K562 (cell line): ENCODE data around the gene GARRE1. TPM values are rescaled to one million over a fixed set of nuclear protein-coding genes. Genes with fewer than 3 reads are reported as not detected.

Source experiments
- ARID4B ChIP-seq: sonication (generic); formaldehyde crosslinking; IDR thresholded peaks from 2 replicates; pipeline ENCODE4 v1.8.0; 2022; ENCODE audit warnings: mild to moderate bottlenecking, missing genetic modification reagents
- BRD9 ChIP-seq: fragments of 450-650 bp; IDR thresholded peaks from 2 replicates; pipeline ENCODE4 v1.6.1; 2018; ENCODE audit warnings: low read depth; ENCODE audit not compliant: partially characterized antibody
- CBX3 ChIP-seq, 2 experiments: IDR thresholded peaks; 1 replicate in 1 of 2; 2 replicates in 1 of 2; pipeline ENCODE4 v1.6.1; 2012; ENCODE audit warnings: inconsistent platforms in 2 of 2, low read length in 2 of 2, borderline replicate concordance in 1 of 2, control low read depth in 1 of 2
- CREBBP ChIP-seq: IDR thresholded peaks from one replicate; pipeline ENCODE4 v1.6.1; 2012; ENCODE audit warnings: low read depth, mild to moderate bottlenecking, control low read depth, inconsistent platforms, low read length
- CTCF ChIP-seq, 3 experiments: IDR thresholded peaks in 2 of 3; conservative IDR thresholded peaks in 1 of 3; 2 replicates each; pipeline ENCODE4 v1.5.1; 2011 to 2012; ENCODE audit warnings: low read length in 3 of 3, mild to moderate bottlenecking in 3 of 3, control low read depth in 2 of 3, improper control_type of control experiment in 1 of 3, inconsistent platforms in 1 of 3, low read depth in 1 of 3, mixed read lengths in 1 of 3, moderate library complexity in 1 of 3; ENCODE audit not compliant: insufficient read depth in 2 of 3
- DDX20 ChIP-seq: fragments of 450-650 bp; IDR thresholded peaks from 2 replicates; pipeline ENCODE4 v1.6.1; 2016; ENCODE audit warnings: missing genetic modification characterization, low read depth, mild to moderate bottlenecking, missing compliant biosample characterization, moderate library complexity
- MAZ ChIP-seq, 2 experiments: fragments of 450-650 bp in 1 of 2; sonication (generic) in 1 of 2; formaldehyde crosslinking; IDR thresholded peaks in 1 of 2; conservative IDR thresholded peaks in 1 of 2; 2 replicates each; pipeline versions ENCODE4 v1.4.0 to v1.5.0; 2020; ENCODE audit warnings: mild to moderate bottlenecking in 1 of 2, missing genetic modification reagents in 1 of 2
- MCM2 ChIP-seq: fragments of 450-650 bp; IDR thresholded peaks from 2 replicates; pipeline ENCODE4 v1.6.1; 2017; ENCODE audit warnings: low read depth, mild to moderate bottlenecking
- NR1H2 ChIP-seq: sonication (generic); formaldehyde crosslinking; IDR thresholded peaks from 2 replicates; pipeline ENCODE4 v1.4.0; 2020; ENCODE audit warnings: mild to moderate bottlenecking, missing genetic modification reagents
- POLR2A ChIP-seq: fragments of 450-650 bp; conservative IDR thresholded peaks from 2 replicates; pipeline ENCODE4 v1.6.1; 2016
- PRMT5 ChIP-seq: sonication (generic); formaldehyde crosslinking; IDR thresholded peaks from 2 replicates; pipeline ENCODE4 v1.5.0; 2020; ENCODE audit warnings: missing genetic modification reagents
- THRAP3 ChIP-seq: fragments of 450-650 bp; IDR thresholded peaks from 2 replicates; pipeline ENCODE4 v1.6.1; 2016; ENCODE audit warnings: mild to moderate bottlenecking, inconsistent platforms, borderline replicate concordance
- ZBTB49 ChIP-seq: sonication (generic); formaldehyde crosslinking; IDR thresholded peaks from 2 replicates; pipeline ENCODE4 v1.8.0; 2022; ENCODE audit warnings: missing genetic modification reagents, mild to moderate bottlenecking, borderline replicate concordance
- ZNF24 ChIP-seq: fragments of 450-650 bp; IDR thresholded peaks from 2 replicates; pipeline ENCODE4 v1.6.1; 2016
- ZNF280A ChIP-seq: fragments of 450-650 bp; IDR thresholded peaks from 2 replicates; pipeline ENCODE4 v1.6.1; 2018; ENCODE audit warnings: mild to moderate bottlenecking, low read depth; ENCODE audit not compliant: partially characterized antibody
- ZNF408 ChIP-seq: fragments of 250-450 bp; sonication (Bioruptor Pico); IDR thresholded peaks from 2 replicates; pipeline ENCODE4 v1.4.0; 2020; ENCODE audit warnings: low read depth, mild to moderate bottlenecking, moderate library complexity
- ZNF551 ChIP-seq: fragments of 250-450 bp; sonication (Bioruptor Pico); IDR thresholded peaks from 2 replicates; pipeline ENCODE4 v1.5.0; 2021; ENCODE audit warnings: mild to moderate bottlenecking, moderate library complexity
- ZNF644 ChIP-seq: fragments of 200-800 bp; sonication (Bioruptor generic); IDR thresholded peaks from 2 replicates; pipeline ENCODE4 v1.6.1; 2016; ENCODE audit warnings: low read depth, missing genetic modification characterization, missing compliant biosample characterization
- polyA plus RNA-seq, 8 experiments: library from polyadenylated mRNA; depleted of rRNA in 4 of 8; stranded (reverse) in 5 of 8; unstranded in 3 of 8; fragments of >200 nt; fragmentation: Nextera tagmentation in 2 of 8; fragmentation: Illumina TruSeq in 1 of 8; extraction: Ambion mirVana in 2 of 8; extraction: Trizol in 1 of 8; gene quantifications; 2 replicates each; pipeline versions ENCODE4 v1.2.1 to v1.2.3, GENCODE V29; 2011 to 2014; ENCODE audit warnings: inconsistent platforms in 1 of 8, missing spikeins in 1 of 8
- total RNA-seq, 7 experiments: library from RNA; depleted of rRNA in 6 of 7; stranded (reverse); fragments of >200 nt in 6 of 7; fragmentation: Illumina TruSeq in 2 of 7; extraction: Trizol in 2 of 7; gene quantifications; 2 replicates each; pipeline versions ENCODE4 v1.2.1 to v1.2.3, GENCODE V29; 2011 to 2021; ENCODE audit warnings: low replicate concordance in 1 of 7

Gene GARRE1
- total and polyA plus RNA-seq, 9 of the 15 experiments (the other 6 are each of a cell fraction or from before 2014, with no cell fraction given) = 1.6 to 12.8 (median 7.5) TPM

- TF ChIP-seq CBX3 (IDR thresholded peaks at IDR 0.05; ENCODE audit: borderline replicate concordance in 1 of 2, low read length in 2 of 2) (no peak), ZNF644 (no peak), DDX20 (tag) (no peak), BRD9 (no peak), ZNF280A (no peak), THRAP3 (no peak), ARID4B (peak; percentile 73), ZNF551 (CRISPR knock-in tag) (no peak), POLR2A (no peak), ZBTB49 (CRISPR knock-in tag) (no peak), MCM2 (no peak), NR1H2 (CRISPR knock-in tag) (no peak), CTCF (IDR thresholded peaks at IDR 0.05 in 2 of 3, conservative IDR thresholded peaks at IDR 0.05 in 1 of 3; ENCODE audit: insufficient read depth in 2 of 3, low read depth in 1 of 3, low read length in 3 of 3) (no peak), ZNF24 (no peak), ZNF408 (CRISPR knock-in tag) (no peak), PRMT5 (no peak), MAZ (CRISPR knock-in tag; conservative IDR thresholded peaks at IDR 0.05 in 1 of 2, IDR thresholded peaks at IDR 0.05 in 1 of 2) (peak; percentile 45 to 46; a peak in 2 of 4 replicates), CREBBP (no peak)
Observed at GRCh38 chr19:34254698-34255432, 511 bp downstream of the GARRE1 start (continued).
